ENCODE measurements around the gene PARD3B.

The PARD3B gene

GRCh38 chr2:204974487-204974886, 429.2 kb downstream of the PARD3B start:
- POLR2A ChIA-PET, result no interaction called here
- CTCF ChIA-PET, result no interaction called here
- TF ChIP-seq SUZ12 (IDR thresholded peaks at IDR 0.05) (no peak), CTBP1 (IDR thresholded peaks at IDR 0.05; ENCODE audit: borderline replicate concordance) (no peak), HDGF (IDR thresholded peaks at IDR 0.05; ENCODE audit: borderline replicate concordance) (no peak), BHLHE40 (IDR thresholded peaks at IDR 0.05; ENCODE audit: borderline replicate concordance) (no peak), L3MBTL2 (conservative IDR thresholded peaks at IDR 0.05) (no peak), NFRKB (IDR thresholded peaks at IDR 0.05) (no peak), PKNOX1 (IDR thresholded peaks at IDR 0.05) (no peak), LEF1 (IDR thresholded peaks at IDR 0.05; ENCODE audit: borderline replicate concordance) (no peak), ELF4 (IDR thresholded peaks at IDR 0.05) (no peak), ARNT (IDR thresholded peaks at IDR 0.05) (no peak), FOXA1 (IDR thresholded peaks at IDR 0.05) (no peak), FOXK2 (IDR thresholded peaks at IDR 0.05) (no peak)
- no peak for DNase-seq (ENCODE audit: extremely low spot score)

- ChIA-PET POLR2A (no interaction called here), CTCF (no interaction called here)
- TF ChIP-seq ELF4 (IDR thresholded peaks at IDR 0.05) (no peak), FOXK2 (IDR thresholded peaks at IDR 0.05) (no peak), L3MBTL2 (conservative IDR thresholded peaks at IDR 0.05) (no peak), NFRKB (IDR thresholded peaks at IDR 0.05) (no peak), CTBP1 (IDR thresholded peaks at IDR 0.05; ENCODE audit: borderline replicate concordance) (no peak), FOXA1 (IDR thresholded peaks at IDR 0.05) (no peak), BHLHE40 (IDR thresholded peaks at IDR 0.05; ENCODE audit: borderline replicate concordance) (no peak)
- DNase-seq (ENCODE audit: extremely low spot score), result no peak
Measured at GRCh38 chr2:204977914-204978313, 432.6 kb downstream of the PARD3B start.

- POLR2A ChIA-PET, result no interaction called here
- CTCF ChIA-PET, result no interaction called here
Measured at GRCh38 chr2:204982303-204982702, 437.0 kb downstream of the PARD3B start.

GRCh38 chr2:204984518-204984917, 439.2 kb downstream of the PARD3B start:
- TF ChIP-seq ZNF384 (IDR thresholded peaks at IDR 0.05), result no peak
- no peak for TF ChIP-seq FOXK2 (IDR thresholded peaks at IDR 0.05)
- no peak for TF ChIP-seq FOXM1 (IDR thresholded peaks at IDR 0.05; ENCODE audit: borderline replicate concordance)
- no peak for TF ChIP-seq BHLHE40 (IDR thresholded peaks at IDR 0.05; ENCODE audit: borderline replicate concordance)
- TF ChIP-seq L3MBTL2 (conservative IDR thresholded peaks at IDR 0.05), result no peak
- no peak for TF ChIP-seq FOXA1 (IDR thresholded peaks at IDR 0.05)
- TF ChIP-seq ARNT (IDR thresholded peaks at IDR 0.05), result no peak
- TF ChIP-seq CTBP1 (IDR thresholded peaks at IDR 0.05; ENCODE audit: borderline replicate concordance), result no peak
- CTCF ChIA-PET, result no interaction called here
- no peak for DNase-seq (ENCODE audit: extremely low spot score)
- POLR2A ChIA-PET, result no interaction called here

More at GRCh38 chr2:204982303-204982702, 437.0 kb downstream of the PARD3B start:
- no peak for TF ChIP-seq BHLHE40 (IDR thresholded peaks at IDR 0.05; ENCODE audit: borderline replicate concordance)
- no peak for TF ChIP-seq L3MBTL2 (conservative IDR thresholded peaks at IDR 0.05)
- TF ChIP-seq ZNF384 (IDR thresholded peaks at IDR 0.05), result no peak
- TF ChIP-seq LEF1 (IDR thresholded peaks at IDR 0.05; ENCODE audit: borderline replicate concordance), result no peak
- no peak for DNase-seq (ENCODE audit: extremely low spot score)

GRCh38 chr2:204986641-204987040, 441.4 kb downstream of the PARD3B start:
- DNase-seq (ENCODE audit: extremely low spot score), result no peak
- POLR2A ChIA-PET, result no interaction called here
- TF ChIP-seq NFRKB (IDR thresholded peaks at IDR 0.05) (no peak), SUZ12 (IDR thresholded peaks at IDR 0.05) (no peak), BHLHE40 (IDR thresholded peaks at IDR 0.05; ENCODE audit: borderline replicate concordance) (no peak)
- CTCF ChIA-PET, result no interaction called here

- ChIA-PET POLR2A (no interaction called here), CTCF (no interaction called here)
- DNase-seq (ENCODE audit: extremely low spot score), result no peak
- TF ChIP-seq FOXM1 (IDR thresholded peaks at IDR 0.05; ENCODE audit: borderline replicate concordance) (no peak), CTBP1 (IDR thresholded peaks at IDR 0.05; ENCODE audit: borderline replicate concordance) (no peak), TARDBP (IDR thresholded peaks at IDR 0.05) (no peak), BHLHE40 (IDR thresholded peaks at IDR 0.05; ENCODE audit: borderline replicate concordance) (no peak), ELF4 (IDR thresholded peaks at IDR 0.05) (no peak), L3MBTL2 (conservative IDR thresholded peaks at IDR 0.05) (no peak), FOXK2 (IDR thresholded peaks at IDR 0.05) (no peak), FOXA1 (IDR thresholded peaks at IDR 0.05) (no peak), ZNF384 (IDR thresholded peaks at IDR 0.05) (no peak), NFRKB (IDR thresholded peaks at IDR 0.05) (no peak), LEF1 (IDR thresholded peaks at IDR 0.05; ENCODE audit: borderline replicate concordance) (no peak), HDGF (IDR thresholded peaks at IDR 0.05; ENCODE audit: borderline replicate concordance) (no peak), SUZ12 (IDR thresholded peaks at IDR 0.05) (no peak), PKNOX1 (IDR thresholded peaks at IDR 0.05) (no peak), SP1 (IDR thresholded peaks at IDR 0.05) (no peak), ARNT (IDR thresholded peaks at IDR 0.05) (no peak)
Measured at GRCh38 chr2:204988836-204989235, 443.6 kb downstream of the PARD3B start.

- CTCF ChIA-PET, result no interaction called here
- DNase-seq (ENCODE audit: extremely low spot score), result no peak
- TF ChIP-seq HDGF (IDR thresholded peaks at IDR 0.05; ENCODE audit: borderline replicate concordance), result no peak
- POLR2A ChIA-PET, result no interaction called here
Measured at GRCh38 chr2:204989877-204990276, 444.6 kb downstream of the PARD3B start.

- no peak for TF ChIP-seq ZNF384 (IDR thresholded peaks at IDR 0.05)
- TF ChIP-seq FOXK2 (IDR thresholded peaks at IDR 0.05), result no peak
- TF ChIP-seq TARDBP (IDR thresholded peaks at IDR 0.05), result no peak
- TF ChIP-seq HDGF (IDR thresholded peaks at IDR 0.05; ENCODE audit: borderline replicate concordance), result no peak
- no peak for TF ChIP-seq FOXA1 (IDR thresholded peaks at IDR 0.05)
- no peak for TF ChIP-seq L3MBTL2 (conservative IDR thresholded peaks at IDR 0.05)
- no peak for TF ChIP-seq CTBP1 (IDR thresholded peaks at IDR 0.05; ENCODE audit: borderline replicate concordance)
- TF ChIP-seq LEF1 (IDR thresholded peaks at IDR 0.05; ENCODE audit: borderline replicate concordance), result no peak
- no peak for DNase-seq (ENCODE audit: extremely low spot score)
- CTCF ChIA-PET, result no interaction called here
- POLR2A ChIA-PET, result no interaction called here
Measured at GRCh38 chr2:205001300-205001966, 456.2 kb downstream of the PARD3B start.
